CD4-positive, alpha-beta T cell (primary cell): Measurements from ENCODE around the gene SCAANT1. TPM values are rescaled to one million over a fixed set of nuclear protein-coding genes. Genes with fewer than 3 reads are reported as not detected.

Source experiments
- ATAC-seq: fragments of 200-7000 bp; cut with Tn5 transposase; one replicate; pipeline ENCODE4 v1.10.0; 2022; ENCODE audit warnings: mild to moderate bottlenecking; ENCODE audit not compliant: poor library complexity
- CTCF ChIA-PET: fragments of 350-600 bp; sonication (Branson Sonifier 250); formaldehyde crosslinking; loops from one replicate; lab custom pipeline; 2021; ENCODE audit warnings: antibody characterized with exemption, inconsistent platforms; lab: Charles Lee
- POLR2A ChIA-PET: fragments of 350-600 bp; sonication (Branson Sonifier 250); formaldehyde crosslinking; loops from one replicate; lab custom pipeline; 2021; ENCODE audit warnings: antibody characterized with exemption, inconsistent platforms; lab: Charles Lee
- DNase-seq, 14 experiments: peaks; one replicate each; pipeline ENCODE4 v3.0.0-alpha.2; 2013 to 2020; ENCODE audit warnings: mixed read lengths in 2 of 14
- H3K27ac ChIP-seq, 2 donors: one replicate each; pipeline versions ENCODE4 v1.5.1 to v1.7.0; 2013; ENCODE audit warnings: low read length in 2 of 2, low read depth in 1 of 2, mild to moderate bottlenecking in 1 of 2
- H3K27me3 ChIP-seq, 2 experiments: 1 replicate in 1 of 2; 2 replicates in 1 of 2; pipeline versions ENCODE4 v1.6.1 to v1.7.0; 2013; ENCODE audit warnings: low read length in 2 of 2, control low read depth in 1 of 2, mild to moderate bottlenecking in 1 of 2, moderate library complexity in 1 of 2; ENCODE audit not compliant: insufficient read depth in 2 of 2, control insufficient read depth in 1 of 2
- H3K36me3 ChIP-seq: one replicate; pipeline ENCODE4 v1.6.1; 2013; ENCODE audit warnings: low read length, control low read depth; ENCODE audit not compliant: insufficient read depth
- H3K4me1 ChIP-seq: one replicate; pipeline ENCODE4 v1.6.1; 2013; ENCODE audit warnings: low read length, control low read depth; ENCODE audit not compliant: insufficient read depth
- H3K4me3 ChIP-seq: one replicate; pipeline ENCODE4 v1.5.1; 2013; ENCODE audit warnings: mild to moderate bottlenecking, low read length, moderate library complexity
- H3K9me3 ChIP-seq, 2 experiments: 1 replicate in 1 of 2; 2 replicates in 1 of 2; pipeline versions ENCODE4 v1.6.1 to v1.7.0; 2013; ENCODE audit warnings: low read length in 2 of 2, mild to moderate bottlenecking in 2 of 2, control low read depth in 1 of 2, moderate library complexity in 1 of 2; ENCODE audit not compliant: control insufficient read depth in 1 of 2, insufficient read depth in 1 of 2
- H3K27ac Mint-ChIP-seq: one replicate; pipeline ENCODE4 v1.8.0; 2020; ENCODE audit warnings: mixed read lengths
- H3K27me3 Mint-ChIP-seq: one replicate; pipeline ENCODE4 v1.8.0; 2021; ENCODE audit warnings: mixed read lengths
- H3K36me3 Mint-ChIP-seq: one replicate; pipeline ENCODE4 v1.8.0; 2021; ENCODE audit warnings: low read depth, mixed read lengths
- H3K4me1 Mint-ChIP-seq: one replicate; pipeline ENCODE4 v1.8.0; 2021; ENCODE audit warnings: low read depth, mixed read lengths
- H3K4me3 Mint-ChIP-seq: one replicate; pipeline ENCODE4 v1.8.0; 2020; ENCODE audit warnings: mild to moderate bottlenecking, mixed read lengths
- H3K9me3 Mint-ChIP-seq: one replicate; pipeline ENCODE4 v1.8.0; 2020; ENCODE audit warnings: mixed read lengths
- CTCF ChIP-seq: fragments of 200-600 bp; IDR thresholded peaks from one replicate; pipeline ENCODE4 v1.8.0; 2022; ENCODE audit warnings: antibody characterized with exemption, mild to moderate bottlenecking
- intact Hi-C, 2 experiments: fragments of 100-400 bp; cut with DNase I in 1 of 2; cut with micrococcal nuclease in 1 of 2; formaldehyde crosslinking; loops; one replicate each; pipeline versions ENCODE4 v1.15.1 to v1.9.0; 2023 to 2025; cut with DNase I, micrococcal nuclease
- total RNA-seq, 174 experiments: library from RNA in 2 of 174; stranded (reverse) in 2 of 174; gene quantifications; one replicate each; pipeline ENCODE4 v1.2.3 and lab custom pipeline; 2021 to 2026

SCAANT1 gene
- total RNA-seq, 2 experiments from 2014 or later: 1.4 to 2.1 TPM

GRCh38 chr3:63872135-63872924, 39.9 kb downstream of the SCAANT1 start:
- no peak for ATAC-seq
- intact Hi-C loops: no loop called here
- Mint-ChIP-seq H3K4me1 (peaks cover 77% of the 10 kb centered on the region), H3K27ac (no peak overlapping the region), H3K36me3 (peaks cover 4% of the 10 kb centered on the region), H3K27me3 (no peaks in the 10 kb centered on the region), H3K4me3 (no peak overlapping the region), H3K9me3 (no peaks in the 10 kb centered on the region)
- peaks cover 4% of the 10 kb centered on the region for H3K4me1 ChIP-seq
- DNase-seq: no peak
- peaks cover 5% of the 10 kb centered on the region for H3K36me3 ChIP-seq
- H3K27me3 ChIP-seq: no peaks in the 10 kb centered on the region
- H3K9me3 ChIP-seq: no peaks in the 10 kb centered on the region
- ChIA-PET CTCF (interaction anchor here (1.4 kb wide), 1 partner anchor 159 kb away, joined by 3 read pairs; no protein-coding TSS in a partner anchor), POLR2A (interaction anchor here (1.0 kb wide), 1 partner anchor 39 kb away, joined by 3 read pairs; no protein-coding TSS in a partner anchor)
- H3K27ac ChIP-seq: no peak overlapping the region
- no peak overlapping the region for H3K4me3 ChIP-seq
- TF ChIP-seq CTCF: no peak

GRCh38 chr3:63870615-63871005, 41.6 kb downstream of the SCAANT1 start:
- no peaks in the 10 kb centered on the region for H3K27me3 Mint-ChIP-seq
- H3K27ac ChIP-seq: no peak overlapping the region
- H3K4me3 ChIP-seq: no peak overlapping the region
- CTCF ChIA-PET: interaction anchor here (1.3 kb wide), 1 partner anchor 47 kb away, joined by 3 read pairs; no protein-coding TSS in a partner anchor
- DNase-seq (no peak), ATAC-seq (no peak)
- H3K36me3 Mint-ChIP-seq: peaks cover 8% of the 10 kb centered on the region
- peaks cover 69% of the 10 kb centered on the region for H3K4me1 Mint-ChIP-seq
- no peaks in the 10 kb centered on the region for H3K27me3 ChIP-seq
- intact Hi-C loops: no loop called here
- peaks cover 5% of the 10 kb centered on the region for H3K36me3 ChIP-seq
- POLR2A ChIA-PET: no interaction called here
- H3K9me3 ChIP-seq: no peaks in the 10 kb centered on the region
- no peak overlapping the region for H3K27ac Mint-ChIP-seq
- no peak overlapping the region for H3K4me3 Mint-ChIP-seq
- peaks cover 3% of the 10 kb centered on the region for H3K4me1 ChIP-seq
- TF ChIP-seq CTCF: no peak
- H3K9me3 Mint-ChIP-seq: no peaks in the 10 kb centered on the region

- ATAC-seq: no peak
- ChIA-PET POLR2A (no interaction called here), CTCF (interaction anchor here (0.8 to 1.3 kb wide), 2 partner anchors 15 to 47 kb away, joined by 3 to 4 read pairs; no protein-coding TSS in a partner anchor)
- Mint-ChIP-seq H3K9me3 (no peaks in the 10 kb centered on the region), H3K36me3 (peaks cover 11% of the 10 kb centered on the region), H3K27ac (no peak overlapping the region), H3K4me3 (no peak overlapping the region), H3K27me3 (no peaks in the 10 kb centered on the region), H3K4me1 (peaks cover 69% of the 10 kb centered on the region)
- no peaks in the 10 kb centered on the region for H3K27me3 ChIP-seq
- no peak overlapping the region for H3K4me3 ChIP-seq
- H3K9me3 ChIP-seq: no peaks in the 10 kb centered on the region
- no peak overlapping the region for H3K27ac ChIP-seq
- peaks cover 8% of the 10 kb centered on the region for H3K4me1 ChIP-seq
- no peak for DNase-seq
- no peak for TF ChIP-seq CTCF
- intact Hi-C loops: no loop called here
- peaks cover 5% of the 10 kb centered on the region for H3K36me3 ChIP-seq
Observed at GRCh38 chr3:63869940-63870614, 42.1 kb downstream of the SCAANT1 start.
